ENCODE measurements around the gene UNKL.

The UNKL gene

GRCh38 chr16:1439058-1439698 is 24.7 kb upstream of the UNKL start:
- intact Hi-C loops (cut with DNase I; ENCODE audit: low total_unique reads) = no loop called here
- Histone ChIP-seq H3K27me3 (peaks cover 0 to 10% of the 10 kb centered on the region in 2 donors), H3K36me3 (peaks cover 0 to 26% (median 0%) of the 10 kb centered on the region in 3 donors), H3K27ac (no peak overlapping the region), H3K9me3 (no peaks in the 10 kb centered on the region), H3K4me3 (no peak overlapping the region), H3K4me1 (no peaks in the 10 kb centered on the region)
- no peak for DNase-seq
- TF ChIP-seq CTCF (IDR thresholded peaks at IDR 0.05) = no peak

- peaks cover 0 to 26% (median 0%) of the 10 kb centered on the region in 3 donors for H3K36me3 ChIP-seq
- peaks cover 0 to 17% of the 10 kb centered on the region in 2 donors for H3K27me3 ChIP-seq
- no peak overlapping the region for H3K27ac ChIP-seq
- no peaks in the 10 kb centered on the region for H3K4me1 ChIP-seq
- intact Hi-C loops (cut with DNase I; ENCODE audit: low total_unique reads) = no loop called here
- no peak overlapping the region for H3K4me3 ChIP-seq
- H3K9me3 ChIP-seq = no peaks in the 10 kb centered on the region
- no peak for TF ChIP-seq CTCF (IDR thresholded peaks at IDR 0.05)
- DNase-seq = no peak
Observed at GRCh38 chr16:1438229-1439057, 23.9 kb upstream of the UNKL start.

GRCh38 chr16:1437606-1438005 is 23.1 kb upstream of the UNKL start:
- intact Hi-C loops (cut with DNase I; ENCODE audit: low total_unique reads) = no loop called here
- peaks cover 0 to 26% (median 0%) of the 10 kb centered on the region in 3 donors for H3K36me3 ChIP-seq
- DNase-seq = no peak

DNA sequence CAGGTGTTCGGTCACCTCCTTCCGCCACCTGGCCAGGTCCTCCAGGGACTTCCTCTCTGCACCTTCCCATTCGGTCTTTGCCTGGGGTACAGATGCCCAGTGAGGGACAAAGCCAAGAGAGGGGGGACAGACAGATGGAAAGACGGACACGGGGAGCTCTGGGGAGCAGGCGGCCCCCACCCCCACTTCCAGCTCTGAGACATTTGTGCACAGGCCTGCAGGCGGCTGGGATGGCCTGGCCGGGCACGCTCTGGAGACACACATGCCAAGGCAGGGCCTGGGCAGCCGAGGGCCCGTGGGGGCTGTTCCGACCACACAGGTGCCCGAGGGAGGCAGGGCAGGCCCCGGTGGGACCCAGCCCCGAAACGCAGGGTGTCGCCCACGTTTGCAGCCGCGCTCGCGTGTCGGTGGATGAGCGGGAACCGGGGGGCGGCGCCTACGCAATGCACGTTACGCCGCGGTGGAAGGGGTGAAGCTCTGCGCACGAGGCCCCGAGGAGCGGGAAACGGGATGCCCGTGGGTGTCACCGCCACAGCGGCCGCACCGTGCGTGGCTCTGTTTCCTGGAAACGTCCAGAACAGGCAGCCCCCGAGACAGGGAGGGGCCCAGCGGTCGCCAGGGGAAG is 22.3 kb upstream of the UNKL start:
- intact Hi-C loops (cut with DNase I; ENCODE audit: low total_unique reads) = no loop called here
- no peaks in the 10 kb centered on the region for H3K4me1 ChIP-seq

More at GRCh38 chr16:1437606-1438005, 23.1 kb upstream of the UNKL start:
- Histone ChIP-seq H3K27me3 (peaks cover 0 to 25% of the 10 kb centered on the region in 2 donors), H3K27ac (no peak overlapping the region), H3K4me1 (no peaks in the 10 kb centered on the region), H3K9me3 (no peaks in the 10 kb centered on the region), H3K4me3 (no peak overlapping the region)
- no peak for TF ChIP-seq CTCF (IDR thresholded peaks at IDR 0.05)

More for the DNA sequence above, 22.3 kb upstream of the UNKL start:
- Histone ChIP-seq H3K4me3 (no peak overlapping the region), H3K27ac (no peak overlapping the region), H3K9me3 (no peaks in the 10 kb centered on the region), H3K27me3 (peaks cover 0 to 32% of the 10 kb centered on the region in 2 donors), H3K36me3 (peaks cover 0 to 26% (median 0%) of the 10 kb centered on the region in 3 donors)
- no peak for DNase-seq
- TF ChIP-seq CTCF (IDR thresholded peaks at IDR 0.05) = no peak
